Astrocyte (in vitro differentiated cells and primary cell): ENCODE measurements around the gene AFF3. TPM values are rescaled to one million over a fixed set of nuclear protein-coding genes. Genes with fewer than 3 reads are reported as not detected.

Source experiments
- DNase-seq: peaks from one replicate; pipeline ENCODE4 v3.0.0-alpha.2; 2010; ENCODE audit warnings: low read depth
- FAIRE-seq: peaks from 2 replicates; lab custom pipeline; 2011; peaks lifted over from hg19 to GRCh38; lab: Jason Lieb, UNC
- H2AFZ ChIP-seq: 2 replicates; pipeline ENCODE4 v1.6.0; 2012; ENCODE audit warnings: low read depth, low read length, inconsistent platforms
- H3K27ac ChIP-seq: 2 replicates; pipeline ENCODE4 v1.5.1; 2011; ENCODE audit warnings: low read depth, low read length, inconsistent platforms
- H3K27me3 ChIP-seq: 2 replicates; pipeline ENCODE4 v1.6.0; 2011; ENCODE audit warnings: low read length, inconsistent platforms; ENCODE audit not compliant: insufficient read depth
- H3K36me3 ChIP-seq: 2 replicates; pipeline ENCODE4 v1.5.1; 2011; ENCODE audit warnings: low read length, inconsistent platforms; ENCODE audit not compliant: insufficient read depth
- H3K4me1 ChIP-seq: 2 replicates; pipeline ENCODE4 v1.5.1; 2011; ENCODE audit warnings: low read length, inconsistent platforms; ENCODE audit not compliant: insufficient read depth
- H3K4me2 ChIP-seq: 2 replicates; pipeline ENCODE4 v1.6.0; 2012; ENCODE audit warnings: low read length, inconsistent platforms
- H3K4me3 ChIP-seq: 2 replicates; pipeline ENCODE4 v1.5.1; 2011; ENCODE audit warnings: low read depth, mild to moderate bottlenecking, low read length, inconsistent platforms; ENCODE audit not compliant: insufficient read depth
- H3K79me2 ChIP-seq: 2 replicates; pipeline ENCODE4 v1.6.0; 2012; ENCODE audit warnings: mild to moderate bottlenecking, low read length, inconsistent platforms; ENCODE audit not compliant: insufficient read depth
- H3K9ac ChIP-seq: 2 replicates; pipeline ENCODE4 v1.6.0; 2012; ENCODE audit warnings: mild to moderate bottlenecking, low read length, inconsistent platforms
- H3K9me3 ChIP-seq: 2 replicates; pipeline ENCODE4 v1.5.1; 2012; ENCODE audit warnings: low read depth, mild to moderate bottlenecking, low read length, inconsistent platforms; ENCODE audit not compliant: insufficient read depth
- H4K20me1 ChIP-seq: 2 replicates; pipeline ENCODE4 v1.6.0; 2012; ENCODE audit warnings: low read length, inconsistent platforms; ENCODE audit not compliant: insufficient read depth
- H3K27ac Mint-ChIP-seq: one replicate; pipeline ENCODE4 v1.8.0; 2021; ENCODE audit warnings: mild to moderate bottlenecking, mixed read lengths; ENCODE audit not compliant: unreplicated experiment
- H3K27me3 Mint-ChIP-seq: one replicate; pipeline ENCODE4 v1.8.0; 2021; ENCODE audit warnings: low read depth, mixed read lengths; ENCODE audit not compliant: unreplicated experiment
- H3K36me3 Mint-ChIP-seq: one replicate; pipeline ENCODE4 v1.8.0; 2021; ENCODE audit warnings: low read depth, mixed read lengths; ENCODE audit not compliant: unreplicated experiment
- H3K4me1 Mint-ChIP-seq: one replicate; pipeline ENCODE4 v1.8.0; 2021; ENCODE audit warnings: low read depth, mixed read lengths; ENCODE audit not compliant: unreplicated experiment
- H3K4me3 Mint-ChIP-seq: one replicate; pipeline ENCODE4 v1.8.0; 2021; ENCODE audit warnings: mild to moderate bottlenecking, moderate library complexity, mixed read lengths; ENCODE audit not compliant: unreplicated experiment
- H3K9me3 Mint-ChIP-seq: one replicate; pipeline ENCODE4 v1.8.0; 2021; ENCODE audit warnings: mild to moderate bottlenecking, mixed read lengths; ENCODE audit not compliant: unreplicated experiment
- EZH2 ChIP-seq: IDR thresholded peaks from 2 replicates; pipeline ENCODE4 v1.6.1; 2012; ENCODE audit warnings: mild to moderate bottlenecking, low read length, inconsistent platforms; ENCODE audit not compliant: insufficient read depth
- total RNA-seq: library from RNA; stranded (reverse); gene quantifications from 2 replicates; pipeline ENCODE4 v1.2.1, GENCODE V29; 2021
- TF ChIP-seq, protein P1 (sequence below): IDR thresholded peaks from 2 replicates; pipeline ENCODE4 v1.5.1; 2011; ENCODE audit warnings: low read depth, mild to moderate bottlenecking, inconsistent platforms, low read length, moderate library complexity; ENCODE audit not compliant: insufficient read depth

Gene AFF3
- total RNA-seq, 1 donor from 2014 or later: 14.7 TPM

GRCh38 chr2:100186126-100186525, 43.7 kb upstream of the AFF3 start:
- Mint-ChIP-seq H3K4me1 (no peaks in the 10 kb centered on the region), H3K4me3 (no peak overlapping the region), H3K36me3 (no peaks in the 10 kb centered on the region), H3K9me3 (no peaks in the 10 kb centered on the region), H3K27ac (no peak overlapping the region), H3K27me3 (peaks cover 24% of the 10 kb centered on the region)
- H3K9ac ChIP-seq: no peak overlapping the region
- no peaks in the 10 kb centered on the region for H3K36me3 ChIP-seq
- H3K4me2 ChIP-seq: no peak overlapping the region
- TF ChIP-seq, protein P1, sequence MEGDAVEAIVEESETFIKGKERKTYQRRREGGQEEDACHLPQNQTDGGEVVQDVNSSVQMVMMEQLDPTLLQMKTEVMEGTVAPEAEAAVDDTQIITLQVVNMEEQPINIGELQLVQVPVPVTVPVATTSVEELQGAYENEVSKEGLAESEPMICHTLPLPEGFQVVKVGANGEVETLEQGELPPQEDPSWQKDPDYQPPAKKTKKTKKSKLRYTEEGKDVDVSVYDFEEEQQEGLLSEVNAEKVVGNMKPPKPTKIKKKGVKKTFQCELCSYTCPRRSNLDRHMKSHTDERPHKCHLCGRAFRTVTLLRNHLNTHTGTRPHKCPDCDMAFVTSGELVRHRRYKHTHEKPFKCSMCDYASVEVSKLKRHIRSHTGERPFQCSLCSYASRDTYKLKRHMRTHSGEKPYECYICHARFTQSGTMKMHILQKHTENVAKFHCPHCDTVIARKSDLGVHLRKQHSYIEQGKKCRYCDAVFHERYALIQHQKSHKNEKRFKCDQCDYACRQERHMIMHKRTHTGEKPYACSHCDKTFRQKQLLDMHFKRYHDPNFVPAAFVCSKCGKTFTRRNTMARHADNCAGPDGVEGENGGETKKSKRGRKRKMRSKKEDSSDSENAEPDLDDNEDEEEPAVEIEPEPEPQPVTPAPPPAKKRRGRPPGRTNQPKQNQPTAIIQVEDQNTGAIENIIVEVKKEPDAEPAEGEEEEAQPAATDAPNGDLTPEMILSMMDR: no peak
- TF ChIP-seq EZH2: no peak
- no peaks in the 10 kb centered on the region for H4K20me1 ChIP-seq
- H3K4me3 ChIP-seq: no peak overlapping the region
- H3K27ac ChIP-seq: no peak overlapping the region
- no peak for DNase-seq
- H2AFZ ChIP-seq: no peak overlapping the region
- H3K4me1 ChIP-seq: no peaks in the 10 kb centered on the region
- no peaks in the 10 kb centered on the region for H3K79me2 ChIP-seq
- H3K27me3 ChIP-seq: peaks cover 2% of the 10 kb centered on the region
- H3K9me3 ChIP-seq: no peaks in the 10 kb centered on the region
- FAIRE-seq: no peak

GRCh38 chr2:100185516-100185915, 43.1 kb upstream of the AFF3 start:
- Histone ChIP-seq H3K36me3 (no peaks in the 10 kb centered on the region), H3K79me2 (no peaks in the 10 kb centered on the region), H4K20me1 (no peaks in the 10 kb centered on the region), H3K4me1 (no peaks in the 10 kb centered on the region), H3K27ac (no peak overlapping the region), H3K4me3 (no peak overlapping the region), H3K27me3 (peaks cover 2% of the 10 kb centered on the region), H3K9me3 (no peaks in the 10 kb centered on the region), H2AFZ (no peak overlapping the region), H3K9ac (no peak overlapping the region), H3K4me2 (no peak overlapping the region)
- H3K4me1 Mint-ChIP-seq: no peaks in the 10 kb centered on the region
- no peak for DNase-seq
- no peak overlapping the region for H3K27ac Mint-ChIP-seq
- peaks cover 25% of the 10 kb centered on the region for H3K27me3 Mint-ChIP-seq
- H3K36me3 Mint-ChIP-seq: no peaks in the 10 kb centered on the region
- TF ChIP-seq, protein P1: no peak
- no peak for TF ChIP-seq EZH2
- no peak overlapping the region for H3K4me3 Mint-ChIP-seq
- FAIRE-seq: no peak
- H3K9me3 Mint-ChIP-seq: no peaks in the 10 kb centered on the region

DNA sequence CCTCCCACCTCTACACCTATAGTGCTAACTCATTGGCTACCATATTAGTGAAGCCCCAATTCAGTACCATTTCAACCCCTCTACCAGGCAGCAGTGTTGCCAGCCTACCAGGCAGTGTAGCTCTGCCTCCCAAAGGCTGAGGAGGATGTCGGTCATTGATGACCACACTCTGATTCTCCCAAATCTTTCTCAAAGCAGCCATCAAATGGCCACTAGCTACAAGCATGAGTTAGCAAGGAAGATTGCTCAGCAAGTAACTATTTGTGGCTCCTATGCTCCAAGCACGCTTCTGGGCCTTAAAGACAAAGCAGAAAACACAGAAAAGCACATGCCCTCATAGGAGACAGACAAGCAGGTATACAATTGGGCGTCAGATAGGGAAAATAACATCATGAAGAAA, 42.7 kb upstream of the AFF3 start:
- Mint-ChIP-seq H3K36me3 (no peaks in the 10 kb centered on the region), H3K9me3 (no peaks in the 10 kb centered on the region), H3K4me3 (no peak overlapping the region), H3K27me3 (peaks cover 29% of the 10 kb centered on the region), H3K27ac (no peak overlapping the region), H3K4me1 (no peaks in the 10 kb centered on the region)
- Histone ChIP-seq H3K27ac (no peak overlapping the region), H3K4me3 (no peak overlapping the region), H3K79me2 (no peaks in the 10 kb centered on the region), H3K4me1 (no peaks in the 10 kb centered on the region), H3K9ac (no peak overlapping the region), H3K4me2 (no peak overlapping the region), H2AFZ (no peak overlapping the region), H3K36me3 (no peaks in the 10 kb centered on the region), H3K27me3 (peaks cover 2% of the 10 kb centered on the region), H3K9me3 (no peaks in the 10 kb centered on the region), H4K20me1 (no peaks in the 10 kb centered on the region)
- TF ChIP-seq, protein P1: no peak
- no peak for TF ChIP-seq EZH2
- no peak for FAIRE-seq
- DNase-seq: no peak
